ENCODE data around the gene HNMT. TPM values are rescaled to one million over a fixed set of nuclear protein-coding genes. Genes with fewer than 3 reads are reported as not detected.
"Not testable (repeated sequence)": the region's sequence is repeated elsewhere in the genome, so short reads cannot be mapped to it uniquely, and the experiment has no call there.

Gene HNMT
- total RNA-seq, 4 donors from 2014 or later = 11.2 to 25.5 (median 21.6) TPM

DNA sequence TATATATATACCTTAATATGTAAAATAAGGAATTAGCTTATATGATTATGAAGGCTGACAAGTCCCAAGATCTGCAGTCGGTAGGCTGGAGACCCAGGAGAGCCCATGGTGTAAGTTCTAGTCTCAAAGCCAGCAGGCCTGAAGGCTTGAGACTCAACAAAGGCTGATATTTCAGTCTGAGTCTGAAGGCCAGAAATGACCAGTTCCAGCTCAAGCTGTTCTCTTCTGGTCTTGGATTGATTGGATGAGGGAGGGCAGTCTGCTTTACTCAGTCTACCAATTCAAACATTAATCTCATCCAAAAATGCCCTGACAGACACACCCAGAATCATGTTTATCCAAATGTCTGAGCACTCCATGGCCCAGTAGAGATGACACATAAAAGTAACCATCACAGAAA, 22.0 kb downstream of the HNMT start:
- 89% methylated on average over 1 of the region's 1 CpG for WGBS
- Histone ChIP-seq H3K27ac (replicated peaks in 1 of 4) (no peak overlapping the region), H3K27me3 (no peaks in the 10 kb centered on the region), H3K36me3 (no peaks in the 10 kb centered on the region), H3K4me1 (no peaks in the 10 kb centered on the region), H3K9me3 (no peaks in the 10 kb centered on the region), H3K4me3 (no peak overlapping the region)
- intact Hi-C loops (cut with DNase I) = no loop called here
- DNase-seq (ENCODE audit: extremely low spot score) = no peak
- TF ChIP-seq POLR2A (IDR thresholded peaks at IDR 0.05; ENCODE audit: low read depth) = no peak

DNA sequence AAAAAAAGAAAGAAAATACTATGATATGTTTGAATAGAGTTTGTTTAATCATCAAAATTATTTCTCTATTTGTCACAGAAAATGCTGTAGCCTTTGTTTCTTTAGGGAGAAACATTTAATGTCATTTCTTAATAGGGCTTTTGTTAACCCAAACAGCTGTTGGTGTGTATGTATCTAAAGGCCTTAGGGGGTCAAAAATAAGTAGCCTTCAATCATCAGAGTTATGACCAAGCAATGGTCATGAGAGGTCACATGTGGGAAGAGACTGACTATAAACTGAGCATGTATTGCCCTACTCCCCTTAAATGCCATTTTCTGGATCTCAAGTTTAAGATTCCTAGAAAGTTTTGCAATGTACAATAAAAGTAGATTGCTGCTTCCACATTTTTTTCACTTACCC, 22.7 kb downstream of the HNMT start:
- H3K4me1 ChIP-seq = no peaks in the 10 kb centered on the region
- intact Hi-C loops (cut with DNase I) = no loop called here

GRCh38 chr2:137991078-137991477, 26.8 kb downstream of the HNMT start:
- Histone ChIP-seq H3K27ac (replicated peaks in 1 of 4) (no peak overlapping the region), H3K4me3 (no peak overlapping the region), H3K4me1 (no peaks in the 10 kb centered on the region), H3K9me3 (peaks cover 0 to 4% (median 0%) of the 10 kb centered on the region in 4 donors), H3K27me3 (no peaks in the 10 kb centered on the region), H3K36me3 (peaks cover 0 to 6% (median 4%) of the 10 kb centered on the region in 4 donors)
- no peak for DNase-seq (ENCODE audit: extremely low spot score)
- no peak for TF ChIP-seq EP300 (IDR thresholded peaks at IDR 0.05)
- no peak for TF ChIP-seq POLR2AphosphoS5 (IDR thresholded peaks at IDR 0.05)
- TF ChIP-seq POLR2A (IDR thresholded peaks at IDR 0.05; ENCODE audit: low read depth) = no peak
- TF ChIP-seq CTCF (IDR thresholded peaks at IDR 0.05) = no peak
- intact Hi-C loops (cut with DNase I) = no loop called here

More for the DNA sequence above, 22.7 kb downstream of the HNMT start:
- Histone ChIP-seq H3K27me3 (no peaks in the 10 kb centered on the region), H3K4me3 (no peak overlapping the region), H3K9me3 (no peaks in the 10 kb centered on the region), H3K27ac (replicated peaks in 1 of 4) (no peak overlapping the region), H3K36me3 (peaks cover 0 to 3% (median 1%) of the 10 kb centered on the region in 4 donors)
- TF ChIP-seq POLR2A (IDR thresholded peaks at IDR 0.05; ENCODE audit: low read depth) = no peak
- no peak for TF ChIP-seq EP300 (IDR thresholded peaks at IDR 0.05)
- DNase-seq (ENCODE audit: extremely low spot score) = no peak

GRCh38 chr2:137992039-137992646, 27.9 kb downstream of the HNMT start:
- no peak for DNase-seq (ENCODE audit: extremely low spot score)
- Histone ChIP-seq H3K36me3 (peaks cover 0 to 6% (median 4%) of the 10 kb centered on the region in 4 donors), H3K27me3 (no peaks in the 10 kb centered on the region), H3K9me3 (peaks cover 0 to 4% (median 0%) of the 10 kb centered on the region in 4 donors), H3K4me1 (no peaks in the 10 kb centered on the region), H3K27ac (replicated peaks in 1 of 4) (no peak overlapping the region), H3K4me3 (no peak overlapping the region)
- intact Hi-C loops (cut with DNase I) = no loop called here
- WGBS = 100% methylated on average over 1 of the region's 6 CpGs
- no peak for TF ChIP-seq POLR2A (IDR thresholded peaks at IDR 0.05; ENCODE audit: low read depth)
- TF ChIP-seq EP300 (IDR thresholded peaks at IDR 0.05) = no peak
- TF ChIP-seq POLR2AphosphoS5 (IDR thresholded peaks at IDR 0.05) = no peak
- TF ChIP-seq CTCF (IDR thresholded peaks at IDR 0.05) = no peak

DNA sequence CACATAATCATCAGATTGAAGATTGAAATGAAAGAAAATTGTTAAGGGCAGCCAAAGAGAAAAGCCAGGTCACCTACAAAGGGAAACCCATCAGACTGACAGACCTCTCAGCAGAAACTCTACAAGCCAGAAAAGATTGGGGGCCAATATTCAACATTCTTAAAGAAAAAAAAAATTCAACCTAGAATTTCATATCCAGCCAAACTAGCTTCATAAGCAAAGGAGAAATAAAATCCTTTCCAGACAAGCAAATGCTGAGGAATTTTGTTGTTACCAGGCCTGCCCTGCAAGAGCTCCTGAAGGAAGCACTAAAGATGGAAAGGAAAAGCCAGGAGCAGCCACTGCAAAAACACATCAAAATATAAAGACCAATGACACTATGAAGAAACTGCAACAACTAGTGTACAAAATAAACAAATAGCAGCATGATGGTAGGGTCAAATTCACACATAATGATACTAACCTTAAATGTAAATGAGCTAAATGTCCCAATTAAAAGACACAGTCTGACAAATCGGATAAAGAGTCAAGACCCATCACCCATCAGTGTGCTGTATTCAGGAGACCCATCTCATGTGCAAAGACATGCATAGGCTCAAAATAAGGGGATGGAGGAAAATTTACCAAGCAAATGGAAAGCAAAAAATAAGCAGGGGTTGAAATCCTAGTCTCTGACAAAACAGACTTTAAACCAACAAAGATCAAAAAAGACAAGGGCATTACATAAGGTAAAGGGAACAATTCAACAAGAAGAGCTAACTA, 29.6 kb downstream of the HNMT start:
- 89% methylated on average over 1 of the region's 1 CpG for WGBS
- H3K27ac ChIP-seq (replicated peaks in 1 of 4); H3K9me3 ChIP-seq; H3K36me3 ChIP-seq; DNase-seq (ENCODE audit: extremely low spot score); H3K4me3 ChIP-seq; intact Hi-C loops (cut with DNase I); H3K27me3 ChIP-seq; H3K4me1 ChIP-seq: not testable (repeated sequence)

GRCh38 chr2:137995368-137995767, 31.1 kb downstream of the HNMT start:
- DNase-seq (ENCODE audit: extremely low spot score); H3K27ac ChIP-seq (replicated peaks in 1 of 4); H3K4me1 ChIP-seq; H3K4me3 ChIP-seq; intact Hi-C loops (cut with DNase I); H3K36me3 ChIP-seq; H3K9me3 ChIP-seq; H3K27me3 ChIP-seq: not testable (repeated sequence)
- 95% methylated on average over 2 of the region's 2 CpGs for WGBS

GRCh38 chr2:137996158-137996557, 31.9 kb downstream of the HNMT start:
- H3K27ac ChIP-seq (replicated peaks in 1 of 4); H3K4me3 ChIP-seq; H3K36me3 ChIP-seq; DNase-seq (ENCODE audit: extremely low spot score); H3K9me3 ChIP-seq; H3K4me1 ChIP-seq; H3K27me3 ChIP-seq; intact Hi-C loops (cut with DNase I): not testable (repeated sequence)
